Lower leg skin (tissue), 3 donors: ENCODE measurements around the gene TENM4.

Experiments used
- POLR2A ChIP-seq, 2 donors: fragments of 450-650 bp; IDR thresholded peaks; one replicate each; pipeline ENCODE4 v1.6.1; 2016 to 2017; ENCODE audit warnings: antibody characterized with exemption in 2 of 2, mild to moderate bottlenecking in 1 of 2, moderate library complexity in 1 of 2
- TF ChIP-seq, protein P1 (sequence below), 3 donors: fragments of 450-650 bp; IDR thresholded peaks; one replicate each; pipeline ENCODE4 v1.5.1; 2016; ENCODE audit warnings: antibody characterized with exemption in 3 of 3, mild to moderate bottlenecking in 3 of 3, moderate library complexity in 2 of 3

- TF ChIP-seq, protein P1, sequence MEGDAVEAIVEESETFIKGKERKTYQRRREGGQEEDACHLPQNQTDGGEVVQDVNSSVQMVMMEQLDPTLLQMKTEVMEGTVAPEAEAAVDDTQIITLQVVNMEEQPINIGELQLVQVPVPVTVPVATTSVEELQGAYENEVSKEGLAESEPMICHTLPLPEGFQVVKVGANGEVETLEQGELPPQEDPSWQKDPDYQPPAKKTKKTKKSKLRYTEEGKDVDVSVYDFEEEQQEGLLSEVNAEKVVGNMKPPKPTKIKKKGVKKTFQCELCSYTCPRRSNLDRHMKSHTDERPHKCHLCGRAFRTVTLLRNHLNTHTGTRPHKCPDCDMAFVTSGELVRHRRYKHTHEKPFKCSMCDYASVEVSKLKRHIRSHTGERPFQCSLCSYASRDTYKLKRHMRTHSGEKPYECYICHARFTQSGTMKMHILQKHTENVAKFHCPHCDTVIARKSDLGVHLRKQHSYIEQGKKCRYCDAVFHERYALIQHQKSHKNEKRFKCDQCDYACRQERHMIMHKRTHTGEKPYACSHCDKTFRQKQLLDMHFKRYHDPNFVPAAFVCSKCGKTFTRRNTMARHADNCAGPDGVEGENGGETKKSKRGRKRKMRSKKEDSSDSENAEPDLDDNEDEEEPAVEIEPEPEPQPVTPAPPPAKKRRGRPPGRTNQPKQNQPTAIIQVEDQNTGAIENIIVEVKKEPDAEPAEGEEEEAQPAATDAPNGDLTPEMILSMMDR (IDR thresholded peaks at IDR 0.05): no peak
- no peak for TF ChIP-seq POLR2A (IDR thresholded peaks at IDR 0.05)
Observed at GRCh38 chr11:79273781-79274180, 167.0 kb downstream of the TENM4 start.
